Parathyroid adenoma (tissue), 2 donors: ENCODE measurements around the gene PLEKHA1.

Experiments
- H2AFZ ChIP-seq: fragments of 300-600 bp; sonication (generic); one replicate; pipeline ENCODE4 v1.7.0; 2017; ENCODE audit warnings: antibody characterized with exemption, mild to moderate bottlenecking
- H3K27ac ChIP-seq: fragments of 300-600 bp; sonication (generic); one replicate; pipeline ENCODE4 v1.7.0; 2017
- H3K27me3 ChIP-seq: fragments of 300-600 bp; sonication (generic); one replicate; pipeline ENCODE4 v1.7.0; 2017; ENCODE audit warnings: low read length; ENCODE audit not compliant: control insufficient read depth, insufficient read depth
- H3K36me3 ChIP-seq: fragments of 300-600 bp; sonication (generic); one replicate; pipeline ENCODE4 v1.7.0; 2017; ENCODE audit warnings: low read length; ENCODE audit not compliant: control insufficient read depth, insufficient read depth
- H3K4me1 ChIP-seq: fragments of 300-600 bp; sonication (generic); one replicate; pipeline ENCODE4 v1.7.0; 2017; ENCODE audit warnings: control low read depth
- H3K4me2 ChIP-seq: fragments of 300-600 bp; sonication (generic); one replicate; pipeline ENCODE4 v1.7.0; 2017; ENCODE audit warnings: low read length
- H3K4me3 ChIP-seq: fragments of 300-600 bp; sonication (generic); one replicate; pipeline ENCODE4 v1.7.0; 2017; ENCODE audit warnings: low read depth, low read length
- H3K79me2 ChIP-seq: fragments of 300-600 bp; sonication (generic); one replicate; pipeline ENCODE4 v1.7.0; 2017; ENCODE audit warnings: control low read depth
- H3K9ac ChIP-seq: fragments of 300-600 bp; sonication (generic); one replicate; pipeline ENCODE4 v1.7.0; 2017; ENCODE audit warnings: mild to moderate bottlenecking
- H3K9me3 ChIP-seq: fragments of 300-600 bp; sonication (generic); one replicate; pipeline ENCODE4 v1.7.0; 2017; ENCODE audit warnings: low read length; ENCODE audit not compliant: control insufficient read depth
- CTCF ChIP-seq: fragments of 300-600 bp; sonication (generic); IDR thresholded peaks from one replicate; pipeline ENCODE4 v1.7.0; 2017; ENCODE audit warnings: antibody characterized with exemption, mild to moderate bottlenecking
- donor health status: primary hyperparathyroidism.

PLEKHA1 gene

GRCh38 chr10:122474131-122474818 is 99.8 kb downstream of the PLEKHA1 start:
- H3K9me3 ChIP-seq = no peaks in the 10 kb centered on the region
- H2AFZ ChIP-seq = no peak overlapping the region
- no peak overlapping the region for H3K4me2 ChIP-seq
- no peaks in the 10 kb centered on the region for H3K27me3 ChIP-seq
- no peak overlapping the region for H3K4me3 ChIP-seq
- TF ChIP-seq CTCF = no peak
- no peak overlapping the region for H3K9ac ChIP-seq
- no peaks in the 10 kb centered on the region for H3K36me3 ChIP-seq
- peaks cover 6% of the 10 kb centered on the region for H3K4me1 ChIP-seq
- H3K79me2 ChIP-seq = peaks cover 7% of the 10 kb centered on the region
- H3K27ac ChIP-seq = no peak overlapping the region

- TF ChIP-seq CTCF = no peak
- Histone ChIP-seq H3K4me3 (no peak overlapping the region), H3K9me3 (no peaks in the 10 kb centered on the region), H3K4me2 (no peak overlapping the region), H3K27ac (no peak overlapping the region), H2AFZ (no peak overlapping the region), H3K9ac (no peak overlapping the region), H3K27me3 (no peaks in the 10 kb centered on the region), H3K79me2 (peaks cover 7% of the 10 kb centered on the region), H3K36me3 (no peaks in the 10 kb centered on the region), H3K4me1 (peaks cover 6% of the 10 kb centered on the region)
Observed at GRCh38 chr10:122475100-122475499, 100.6 kb downstream of the PLEKHA1 start.

- TF ChIP-seq CTCF = no peak
- Histone ChIP-seq H2AFZ (no peak overlapping the region), H3K27me3 (no peaks in the 10 kb centered on the region), H3K36me3 (no peaks in the 10 kb centered on the region), H3K9me3 (no peaks in the 10 kb centered on the region), H3K4me2 (no peak overlapping the region), H3K4me1 (peaks cover 6% of the 10 kb centered on the region), H3K9ac (no peak overlapping the region), H3K27ac (no peak overlapping the region), H3K79me2 (peaks cover 5% of the 10 kb centered on the region), H3K4me3 (no peak overlapping the region)
Observed at GRCh38 chr10:122475591-122476332, 101.3 kb downstream of the PLEKHA1 start.

- Histone ChIP-seq H2AFZ (no peak overlapping the region), H3K27ac (no peak overlapping the region), H3K36me3 (no peaks in the 10 kb centered on the region), H3K9ac (no peak overlapping the region), H3K4me1 (peaks cover 6% of the 10 kb centered on the region), H3K9me3 (no peaks in the 10 kb centered on the region), H3K79me2 (peaks cover 3% of the 10 kb centered on the region), H3K27me3 (no peaks in the 10 kb centered on the region), H3K4me2 (no peak overlapping the region), H3K4me3 (no peak overlapping the region)
- no peak for TF ChIP-seq CTCF
Observed at GRCh38 chr10:122476333-122476695, 101.8 kb downstream of the PLEKHA1 start.
